Measurements from ENCODE around the gene ATF7IP2.

GRCh38 chr16:10370096-10370726 lies 15.7 kb upstream of the ATF7IP2 start:
- TF ChIP-seq CTCF (conservative IDR thresholded peaks at IDR 0.05 in 1 of 2, IDR thresholded peaks at IDR 0.05 in 1 of 2; ENCODE audit: low read depth in 1 of 2, low read length in 2 of 2) (no peak), EZH2 (IDR thresholded peaks at IDR 0.05; ENCODE audit: low read length, missing control alignments) (no peak)
